ENCODE data around the gene TRIO.

TRIO gene

GRCh38 chr5:14286007-14286406 lies 142.9 kb downstream of the TRIO start:
- Histone ChIP-seq H3K36me3 (ENCODE audit: control insufficient read depth in 2 of 2, insufficient read depth in 1 of 2, low read length in 2 of 2) (peaks cover 16 to 31% of the 10 kb centered on the region in 2 experiments), H3K4me1 (ENCODE audit: control insufficient read depth, insufficient read depth, low read length) (no peaks in the 10 kb centered on the region), H3K27ac (ENCODE audit: extremely low read depth, low read depth, low read length) (no peak overlapping the region), H3K9me3 (ENCODE audit: control insufficient read depth, insufficient read depth, low read depth, low read length) (no peaks in the 10 kb centered on the region), H3K4me3 (ENCODE audit: low read depth, low read length) (no peak overlapping the region)
- ChIA-PET CTCF (interaction anchor here (0.5 to 2.1 kb wide), 3 partner anchors 16 to 216 kb away, joined by 3 to 11 read pairs (median 4); no protein-coding TSS in a partner anchor), POLR2A (no interaction called here)
- no peak for TF ChIP-seq ZNF514 (tag by site-specific recombination; IDR thresholded peaks at IDR 0.05)
- TF ChIP-seq ZIC2 (tag by site-specific recombination; IDR thresholded peaks at IDR 0.05), result peak; percentile 23; the same call in 1 of the 2 replicates

GRCh38 chr5:14286574-14287421 lies 143.7 kb downstream of the TRIO start:
- Histone ChIP-seq H3K4me1 (ENCODE audit: control insufficient read depth, insufficient read depth, low read length) (no peaks in the 10 kb centered on the region), H3K27ac (ENCODE audit: extremely low read depth, low read depth, low read length) (no peak overlapping the region), H3K36me3 (ENCODE audit: control insufficient read depth in 2 of 2, insufficient read depth in 1 of 2, low read length in 2 of 2) (peaks cover 23 to 33% of the 10 kb centered on the region in 2 experiments), H3K9me3 (ENCODE audit: control insufficient read depth, insufficient read depth, low read depth, low read length) (no peaks in the 10 kb centered on the region), H3K4me3 (ENCODE audit: low read depth, low read length) (no peak overlapping the region)
- ChIA-PET CTCF (interaction anchor here (0.5 to 2.1 kb wide), 3 partner anchors 17 to 217 kb away, joined by 3 to 11 read pairs (median 4); no protein-coding TSS in a partner anchor), POLR2A (interaction anchor here (1.2 kb wide), 1 partner anchor 143 kb away, joined by 3 read pairs; the partner anchor contains the start of gene TRIO)
- TF ChIP-seq ZNF202 (tag by site-specific recombination; IDR thresholded peaks at IDR 0.05; ENCODE audit: borderline replicate concordance) (no peak), ZNF843 (tag by site-specific recombination; IDR thresholded peaks at IDR 0.05) (no peak), ZNF677 (tag by site-specific recombination; IDR thresholded peaks at IDR 0.05) (no peak), ZNF530 (tag by site-specific recombination; IDR thresholded peaks at IDR 0.05; ENCODE audit: low read depth) (no peak), ZNF776 (tag by site-specific recombination; IDR thresholded peaks at IDR 0.05; ENCODE audit: borderline replicate concordance) (no peak), ZNF18 (tag by site-specific recombination; IDR thresholded peaks at IDR 0.05) (no peak)
- TF ChIP-seq, protein P1, sequence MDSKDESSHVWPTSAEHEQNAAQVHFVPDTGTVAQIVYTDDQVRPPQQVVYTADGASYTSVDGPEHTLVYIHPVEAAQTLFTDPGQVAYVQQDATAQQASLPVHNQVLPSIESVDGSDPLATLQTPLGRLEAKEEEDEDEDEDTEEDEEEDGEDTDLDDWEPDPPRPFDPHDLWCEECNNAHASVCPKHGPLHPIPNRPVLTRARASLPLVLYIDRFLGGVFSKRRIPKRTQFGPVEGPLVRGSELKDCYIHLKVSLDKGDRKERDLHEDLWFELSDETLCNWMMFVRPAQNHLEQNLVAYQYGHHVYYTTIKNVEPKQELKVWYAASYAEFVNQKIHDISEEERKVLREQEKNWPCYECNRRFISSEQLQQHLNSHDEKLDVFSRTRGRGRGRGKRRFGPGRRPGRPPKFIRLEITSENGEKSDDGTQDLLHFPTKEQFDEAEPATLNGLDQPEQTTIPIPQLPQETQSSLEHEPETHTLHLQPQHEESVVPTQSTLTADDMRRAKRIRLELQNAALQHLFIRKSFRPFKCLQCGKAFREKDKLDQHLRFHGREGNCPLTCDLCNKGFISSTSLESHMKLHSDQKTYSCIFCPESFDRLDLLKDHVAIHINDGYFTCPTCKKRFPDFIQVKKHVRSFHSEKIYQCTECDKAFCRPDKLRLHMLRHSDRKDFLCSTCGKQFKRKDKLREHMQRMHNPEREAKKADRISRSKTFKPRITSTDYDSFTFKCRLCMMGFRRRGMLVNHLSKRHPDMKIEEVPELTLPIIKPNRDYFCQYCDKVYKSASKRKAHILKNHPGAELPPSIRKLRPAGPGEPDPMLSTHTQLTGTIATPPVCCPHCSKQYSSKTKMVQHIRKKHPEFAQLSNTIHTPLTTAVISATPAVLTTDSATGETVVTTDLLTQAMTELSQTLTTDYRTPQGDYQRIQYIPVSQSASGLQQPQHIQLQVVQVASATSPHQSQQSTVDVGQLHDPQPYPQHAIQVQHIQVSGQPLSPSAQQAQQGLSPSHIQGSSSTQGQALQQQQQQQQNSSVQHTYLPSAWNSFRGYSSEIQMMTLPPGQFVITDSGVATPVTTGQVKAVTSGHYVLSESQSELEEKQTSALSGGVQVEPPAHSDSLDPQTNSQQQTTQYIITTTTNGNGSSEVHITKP (tag by site-specific recombination; IDR thresholded peaks at IDR 0.05), result no peak
- TF ChIP-seq, protein P2, sequence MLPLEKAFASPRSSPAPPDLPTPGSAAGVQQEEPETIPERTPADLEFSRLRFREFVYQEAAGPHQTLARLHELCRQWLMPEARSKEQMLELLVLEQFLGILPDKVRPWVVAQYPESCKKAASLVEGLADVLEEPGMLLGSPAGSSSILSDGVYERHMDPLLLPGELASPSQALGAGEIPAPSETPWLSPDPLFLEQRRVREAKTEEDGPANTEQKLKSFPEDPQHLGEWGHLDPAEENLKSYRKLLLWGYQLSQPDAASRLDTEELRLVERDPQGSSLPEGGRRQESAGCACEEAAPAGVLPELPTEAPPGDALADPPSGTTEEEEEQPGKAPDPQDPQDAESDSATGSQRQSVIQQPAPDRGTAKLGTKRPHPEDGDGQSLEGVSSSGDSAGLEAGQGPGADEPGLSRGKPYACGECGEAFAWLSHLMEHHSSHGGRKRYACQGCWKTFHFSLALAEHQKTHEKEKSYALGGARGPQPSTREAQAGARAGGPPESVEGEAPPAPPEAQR (tag by site-specific recombination; IDR thresholded peaks at IDR 0.05), result no peak

DNA sequence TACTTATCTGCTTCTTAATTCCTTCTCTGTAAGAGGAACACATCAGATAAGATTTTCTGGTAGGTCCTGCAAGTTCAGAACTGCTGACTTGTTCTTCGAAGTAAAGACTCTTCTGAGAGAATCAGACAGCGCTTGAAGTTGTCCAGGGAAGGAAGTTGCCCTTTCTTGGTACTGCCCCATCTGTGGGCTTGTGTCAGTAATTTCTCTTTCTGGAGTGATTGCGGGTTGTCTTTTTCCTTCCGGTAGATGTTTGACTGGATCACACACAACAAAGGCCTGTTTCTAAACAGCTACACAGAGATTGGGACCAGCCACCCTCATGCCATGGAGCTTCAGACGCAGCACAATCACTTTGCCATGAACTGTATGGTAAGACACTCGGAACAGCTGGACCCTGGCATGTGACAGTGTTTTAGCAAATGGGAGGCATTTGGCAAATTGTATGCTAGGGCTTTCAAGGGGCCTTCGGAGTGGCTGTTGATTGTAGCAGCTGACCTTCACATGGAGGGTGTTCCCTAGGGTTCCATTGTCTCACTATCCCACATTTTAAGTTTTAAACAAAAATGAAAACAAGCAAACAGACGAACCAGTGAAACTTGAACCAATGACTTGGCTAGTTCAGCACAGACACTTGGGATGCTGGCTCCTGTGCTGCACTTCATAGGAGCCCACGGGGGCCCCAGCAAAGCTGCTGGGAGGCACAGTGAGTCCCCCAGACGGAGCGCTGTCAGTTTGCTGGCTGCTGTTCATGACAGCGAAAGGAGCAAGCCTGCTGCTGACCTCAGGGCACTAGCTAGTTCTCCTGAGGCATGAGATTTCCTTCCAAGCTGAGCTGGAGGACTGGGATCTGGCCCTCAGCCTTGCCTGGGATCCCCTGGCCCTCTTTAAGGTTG lies 149.9 kb downstream of the TRIO start:
- no peak overlapping the region for H3K27ac ChIP-seq (ENCODE audit: extremely low read depth, low read depth, low read length)
- H3K4me3 ChIP-seq (ENCODE audit: low read depth, low read length), result no peak overlapping the region
- ChIA-PET POLR2A (interaction anchor here (1.0 kb wide), 1 partner anchor 13 kb away, joined by 3 read pairs; no protein-coding TSS in a partner anchor), CTCF (interaction anchor here (0.9 kb wide), 2 partner anchors 21 to 23 kb away, joined by 3 to 5 read pairs; no protein-coding TSS in a partner anchor)
- H3K4me1 ChIP-seq (ENCODE audit: control insufficient read depth, insufficient read depth, low read length), result peaks cover 3% of the 10 kb centered on the region; the same call in 1 of the 2 replicates
- H3K9me3 ChIP-seq (ENCODE audit: control insufficient read depth, insufficient read depth, low read depth, low read length), result no peaks in the 10 kb centered on the region
- peaks cover 31 to 55% of the 10 kb centered on the region in 2 experiments for H3K36me3 ChIP-seq (ENCODE audit: control insufficient read depth in 2 of 2, insufficient read depth in 1 of 2, low read length in 2 of 2)
- TF ChIP-seq, protein P3, sequence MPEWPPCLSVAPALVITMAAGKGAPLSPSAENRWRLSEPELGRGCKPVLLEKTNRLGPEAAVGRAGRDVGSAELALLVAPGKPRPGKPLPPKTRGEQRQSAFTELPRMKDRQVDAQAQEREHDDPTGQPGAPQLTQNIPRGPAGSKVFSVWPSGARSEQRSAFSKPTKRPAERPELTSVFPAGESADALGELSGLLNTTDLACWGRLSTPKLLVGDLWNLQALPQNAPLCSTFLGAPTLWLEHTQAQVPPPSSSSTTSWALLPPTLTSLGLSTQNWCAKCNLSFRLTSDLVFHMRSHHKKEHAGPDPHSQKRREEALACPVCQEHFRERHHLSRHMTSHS (tag by site-specific recombination; IDR thresholded peaks at IDR 0.05), result no peak
- TF ChIP-seq ZNF785 (tag by site-specific recombination; IDR thresholded peaks at IDR 0.05) (no peak), ZNF174 (tag by site-specific recombination; IDR thresholded peaks at IDR 0.05) (no peak), ZNF660 (tag by site-specific recombination; IDR thresholded peaks at IDR 0.05) (no peak), ZNF133 (tag by site-specific recombination; IDR thresholded peaks at IDR 0.05) (no peak), YY2 (tag by site-specific recombination; IDR thresholded peaks at IDR 0.05) (no peak), GLI2 (tag by site-specific recombination; IDR thresholded peaks at IDR 0.05; ENCODE audit: borderline replicate concordance, low read depth) (no peak), WT1 (tag by site-specific recombination; IDR thresholded peaks at IDR 0.05) (no peak), EGR2 (tag by site-specific recombination; IDR thresholded peaks at IDR 0.05; ENCODE audit: low read depth) (no peak), ZNF621 (tag by site-specific recombination; IDR thresholded peaks at IDR 0.05) (no peak), BCL11A (tag by site-specific recombination; IDR thresholded peaks at IDR 0.05; ENCODE audit: low read depth) (no peak)
